Stimulated activated CD8-positive, alpha-beta memory T cell treated with anti-CD3 and anti-CD28 coated beads, Interleukin-12 subunit alpha, Interleukin-12 subunit beta, amount 100 ng/mL, for 24 hours (primary cell): ENCODE data around the gene DRD2.

Experiments
- DNase-seq: peaks from one replicate; pipeline ENCODE4 v3.0.0-alpha.2; 2020; ENCODE audit errors: extremely low read depth

Gene DRD2

DNA sequence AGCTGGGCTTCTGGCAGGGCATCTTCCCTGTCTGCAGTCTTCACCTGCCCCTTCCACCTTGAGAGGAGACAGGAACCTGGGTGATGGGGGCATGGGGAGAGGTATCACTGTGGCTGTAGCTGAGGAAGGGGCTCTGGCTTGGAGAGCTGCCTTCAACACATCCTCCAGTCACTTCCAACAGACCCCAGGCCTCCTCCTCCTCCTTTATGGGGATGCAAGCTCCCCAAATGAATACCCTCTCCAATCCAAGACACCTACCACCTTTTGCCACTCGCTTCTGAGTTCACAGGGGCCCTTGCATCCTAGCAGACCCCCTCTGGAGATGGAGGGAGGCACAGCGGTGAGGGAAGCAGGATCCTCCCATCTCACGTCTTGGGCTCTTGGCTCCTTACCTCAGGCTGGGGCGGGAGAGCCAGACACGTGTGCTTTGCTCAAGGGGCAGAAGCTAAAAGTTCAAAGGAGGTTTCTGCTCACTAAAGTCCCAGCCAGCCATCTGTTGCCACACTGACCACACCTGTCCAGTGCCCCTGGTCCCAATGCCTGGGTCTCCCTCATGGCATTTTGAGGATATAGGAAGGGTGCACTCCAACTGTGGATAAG is 74.5 kb downstream of the DRD2 start:
- no peak for DNase-seq

DNA sequence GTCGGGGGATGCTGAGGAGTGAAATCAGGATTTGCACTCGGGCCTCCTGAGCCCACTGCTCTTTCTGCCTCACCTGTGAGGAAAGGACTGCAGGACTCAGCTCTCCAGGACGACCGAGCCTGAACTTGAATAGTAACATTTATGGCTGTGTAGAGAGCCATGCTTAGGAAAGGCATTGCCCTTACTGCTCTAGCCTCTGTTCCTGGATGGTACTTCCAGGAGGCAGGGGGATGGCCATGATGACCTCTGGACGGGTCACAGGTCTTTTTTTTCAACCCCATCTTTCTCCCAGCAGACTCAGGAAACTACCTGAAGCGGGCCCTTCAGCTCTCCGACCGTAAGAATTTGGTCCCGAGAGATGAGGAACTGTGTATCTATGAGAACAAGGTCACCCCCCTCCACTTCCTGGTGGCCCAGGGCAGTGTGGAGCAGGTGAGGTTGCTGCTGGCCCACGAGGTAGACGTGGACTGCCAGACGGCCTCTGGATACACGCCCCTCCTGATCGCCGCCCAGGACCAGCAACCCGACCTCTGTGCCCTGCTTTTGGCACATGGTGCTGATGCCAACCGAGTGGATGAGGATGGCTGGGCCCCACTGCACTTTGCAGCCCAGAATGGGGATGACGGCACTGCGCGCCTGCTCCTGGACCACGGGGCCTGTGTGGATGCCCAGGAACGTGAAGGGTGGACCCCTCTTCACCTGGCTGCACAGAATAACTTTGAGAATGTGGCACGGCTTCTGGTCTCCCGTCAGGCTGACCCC is 76.3 kb downstream of the DRD2 start:
- DNase-seq, result no peak

DNA sequence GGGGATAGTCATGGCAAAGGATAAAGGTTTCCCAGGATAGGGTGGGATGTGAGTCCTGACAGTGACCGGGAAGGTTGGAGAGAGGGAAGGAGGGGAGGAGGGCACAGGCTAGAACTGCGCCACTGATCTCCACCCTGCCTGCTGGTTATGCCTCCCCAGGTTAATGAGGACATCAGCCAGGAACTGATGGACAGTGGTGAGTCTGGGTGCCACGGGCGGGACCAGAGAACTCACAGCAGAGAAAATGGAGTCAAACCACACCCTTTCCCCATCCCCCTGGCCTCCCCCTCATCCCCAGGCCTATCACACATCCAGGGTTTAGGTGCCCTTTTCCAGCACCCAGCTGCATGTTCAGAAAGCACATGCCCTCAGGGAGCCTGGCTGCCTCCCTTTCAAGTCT is 77.4 kb downstream of the DRD2 start:
- DNase-seq, result no peak

DNA sequence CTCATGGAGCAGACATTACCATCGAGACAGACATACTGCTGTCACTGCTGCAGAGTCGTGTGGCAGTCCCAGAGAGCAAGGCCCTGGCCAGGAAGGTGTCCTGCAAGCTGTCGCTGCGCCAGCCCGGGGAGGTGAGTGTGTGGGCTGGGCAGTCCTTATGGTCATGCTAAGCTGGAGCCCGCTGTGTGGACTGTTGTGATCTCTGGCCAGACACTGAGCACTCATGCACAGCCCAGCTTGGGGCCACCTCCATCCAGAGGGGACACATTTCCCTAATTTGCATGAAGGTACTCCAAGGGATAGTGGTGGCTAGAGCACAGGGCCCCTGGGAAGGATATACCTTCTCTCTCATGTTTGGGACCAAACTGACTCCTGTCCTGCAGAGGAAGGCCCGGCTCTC is 78.0 kb downstream of the DRD2 start:
- DNase-seq, result no peak

DNA sequence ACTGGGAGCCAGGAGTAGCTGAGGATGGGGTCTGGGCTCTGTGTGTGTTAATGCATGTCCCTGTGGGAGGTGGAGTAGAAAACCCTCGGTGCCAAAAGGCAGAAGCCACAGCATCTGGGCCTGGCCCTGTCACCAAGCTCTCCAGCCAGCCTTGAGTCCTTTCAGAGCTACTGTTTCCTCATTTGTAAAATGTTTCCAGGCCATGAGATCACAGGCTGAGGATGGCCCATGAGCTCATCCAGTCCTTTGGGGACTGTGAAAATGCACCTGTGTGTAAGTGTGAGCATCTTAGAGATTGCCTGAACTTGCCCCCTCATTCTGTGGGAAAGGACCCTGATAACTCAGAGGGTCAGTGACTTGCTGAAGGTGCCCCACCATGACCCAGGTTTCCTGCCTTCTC is 78.5 kb downstream of the DRD2 start:
- no peak for DNase-seq

DNA sequence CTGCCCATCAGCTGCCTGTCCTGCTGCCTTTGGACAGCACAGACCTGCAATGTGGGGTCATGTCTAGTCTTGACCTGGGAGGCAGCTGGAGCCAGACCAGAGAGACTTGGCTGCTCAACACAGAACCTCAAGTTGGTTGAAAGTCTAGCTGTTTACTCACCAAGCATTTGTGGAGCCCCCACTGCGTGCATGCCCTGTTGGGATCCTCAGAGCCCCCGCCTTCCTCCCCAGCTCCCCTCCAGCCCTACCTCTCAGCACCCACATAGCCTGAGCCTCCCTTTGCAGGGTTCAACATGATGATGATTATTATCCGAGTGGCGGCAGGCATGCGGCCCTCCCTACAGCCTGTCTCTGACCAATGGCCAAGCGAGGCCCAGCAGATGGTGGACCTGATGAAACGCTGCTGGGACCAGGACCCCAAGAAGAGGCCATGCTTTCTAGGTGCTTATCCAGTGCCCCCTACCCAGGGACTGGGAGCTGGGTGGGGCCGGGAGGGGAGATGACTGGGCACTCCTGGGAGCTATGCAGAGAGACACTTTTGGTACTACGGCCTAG is 79.3 kb downstream of the DRD2 start:
- no peak for DNase-seq

DNA sequence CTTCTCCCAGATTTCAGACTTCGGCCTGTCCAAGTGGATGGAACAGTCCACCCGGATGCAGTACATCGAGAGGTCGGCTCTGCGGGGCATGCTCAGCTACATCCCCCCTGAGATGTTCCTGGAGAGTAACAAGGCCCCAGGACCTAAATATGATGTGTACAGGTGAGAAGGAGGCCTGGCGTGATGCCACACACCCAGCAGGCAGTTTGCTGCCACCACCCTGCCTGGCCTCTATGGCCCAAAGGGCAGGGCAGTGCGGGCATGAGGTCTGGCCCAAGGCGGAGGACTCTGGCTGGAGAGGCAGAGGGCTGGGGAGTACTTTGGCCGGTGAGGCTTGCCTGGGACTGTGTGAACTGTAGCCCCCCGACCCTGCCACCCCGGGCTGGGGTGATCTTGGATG is 80.3 kb downstream of the DRD2 start:
- no peak for DNase-seq

DNA sequence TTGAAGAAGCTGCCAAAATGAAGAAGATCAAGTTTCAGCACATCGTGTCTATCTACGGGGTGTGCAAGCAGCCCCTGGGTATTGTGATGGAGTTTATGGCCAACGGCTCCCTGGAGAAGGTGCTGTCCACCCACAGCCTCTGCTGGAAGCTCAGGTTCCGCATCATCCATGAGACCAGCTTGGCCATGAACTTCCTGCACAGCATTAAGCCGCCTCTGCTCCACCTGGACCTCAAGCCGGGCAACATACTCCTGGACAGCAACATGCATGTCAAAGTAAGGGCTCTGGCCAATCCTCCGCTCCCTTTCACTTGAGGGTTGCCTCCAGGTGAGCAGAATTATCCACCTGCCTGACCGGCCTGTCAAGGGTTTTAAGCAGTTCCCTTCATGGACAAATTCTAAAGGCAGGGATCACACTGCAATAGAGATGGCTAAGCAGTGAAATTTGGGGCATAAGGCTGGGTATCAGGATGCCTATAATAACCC is 81.7 kb downstream of the DRD2 start:
- no peak for DNase-seq

DNA sequence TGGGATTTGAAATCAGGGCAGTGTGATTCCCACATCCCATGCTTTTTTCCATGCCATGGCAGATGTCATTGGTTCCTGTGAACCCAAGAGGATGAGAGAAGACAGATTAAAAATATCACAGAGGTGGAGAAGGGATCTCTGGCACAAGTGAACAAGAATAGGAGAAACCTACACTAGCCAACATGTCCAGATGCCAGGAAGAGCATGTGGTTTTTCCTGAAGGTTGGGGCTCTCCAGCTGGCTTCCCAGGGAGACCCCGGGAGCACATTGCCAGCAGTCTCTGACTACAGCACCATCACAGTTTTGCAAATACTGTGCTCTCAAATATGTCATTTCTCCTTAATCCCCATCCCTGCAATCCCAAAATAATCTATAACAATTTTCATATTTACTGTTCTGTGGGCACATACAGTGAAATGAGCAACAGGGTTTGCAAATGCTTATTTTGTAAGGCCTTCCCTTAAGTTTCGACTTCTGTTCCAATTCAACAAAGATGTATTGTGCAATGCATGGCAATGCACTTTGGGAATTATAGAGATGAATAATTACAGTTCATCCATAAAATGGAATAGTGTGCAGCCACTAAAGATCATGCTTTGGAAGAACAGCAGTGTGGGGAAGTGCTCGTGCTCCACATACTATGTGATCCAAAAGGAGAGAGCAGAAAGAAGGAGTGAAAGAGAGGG is 82.8 kb downstream of the DRD2 start:
- DNase-seq, result no peak

DNA sequence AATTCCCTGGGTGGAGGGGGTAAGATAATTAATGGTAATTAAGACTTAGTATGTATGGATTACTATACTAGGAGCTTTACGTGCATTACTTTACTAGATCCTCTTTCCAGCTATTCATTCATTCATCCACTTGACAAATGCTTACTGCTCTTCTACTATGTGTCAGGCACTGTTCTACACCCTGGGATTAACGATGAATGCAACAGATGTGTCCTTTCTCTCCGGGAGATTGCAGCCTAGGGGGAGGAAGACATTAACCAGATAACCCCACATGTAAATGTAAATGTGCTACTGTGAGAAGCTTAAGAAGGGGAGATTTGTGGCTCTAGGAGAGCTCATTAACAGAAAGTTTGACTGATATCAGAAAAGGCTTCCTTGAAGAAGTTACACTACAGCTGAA is 85.9 kb downstream of the DRD2 start:
- no peak for DNase-seq

DNA sequence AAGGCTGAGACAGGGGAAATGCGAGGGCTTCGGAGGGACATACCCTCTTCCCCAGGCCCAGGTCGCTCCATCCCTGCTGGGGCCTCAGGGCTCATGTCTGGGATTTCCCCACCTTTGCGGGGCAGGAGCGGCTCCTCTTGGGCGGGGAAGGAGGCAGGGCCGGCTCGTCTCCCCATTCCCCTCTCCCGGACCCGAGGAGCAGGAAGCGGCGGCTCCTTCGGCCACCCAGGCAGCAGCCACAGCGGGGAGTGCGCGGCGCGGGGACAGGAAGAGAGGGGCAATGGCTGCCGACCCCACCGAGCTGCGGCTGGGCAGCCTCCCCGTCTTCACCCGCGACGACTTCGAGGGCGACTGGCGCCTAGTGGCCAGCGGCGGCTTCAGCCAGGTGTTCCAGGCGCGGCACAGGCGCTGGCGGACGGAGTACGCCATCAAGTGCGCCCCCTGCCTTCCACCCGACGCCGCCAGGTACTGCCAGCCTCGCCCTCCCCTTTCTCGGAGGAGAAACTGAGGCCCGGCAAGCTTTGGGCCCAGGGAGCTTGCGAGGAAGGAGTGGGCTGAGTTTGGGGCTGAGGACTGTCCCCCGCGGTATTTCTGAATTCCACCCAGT is 87.5 kb downstream of the DRD2 start, which contains the start of gene ANKK1:
TSS of gene ANKK1 (plus strand) at position 175 of the 607 bp plus-strand sequence. CDS start at position 281, 106 bp downstream.
- DNase-seq, result no peak

DNA sequence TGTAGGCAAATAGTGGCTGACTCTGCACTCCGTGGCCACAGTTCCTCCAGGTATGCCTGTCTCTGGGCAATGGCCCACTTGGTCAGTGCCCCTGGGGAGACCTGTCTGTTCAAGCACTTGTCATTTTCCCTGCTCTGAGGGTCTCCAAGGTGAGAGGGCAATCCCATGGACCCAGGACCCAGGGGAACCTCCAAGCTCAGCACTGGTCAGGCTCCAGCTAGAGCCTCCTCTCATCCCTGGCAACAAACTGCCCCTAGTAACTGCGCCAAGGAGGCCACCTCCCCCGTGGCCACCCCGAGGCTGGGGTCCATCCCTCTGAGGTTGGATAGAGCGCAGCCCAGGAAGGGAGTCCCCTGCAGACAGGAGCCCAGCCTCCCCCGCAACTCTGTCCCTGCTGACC is 88.3 kb downstream of the DRD2 start:
- no peak for DNase-seq

DNA sequence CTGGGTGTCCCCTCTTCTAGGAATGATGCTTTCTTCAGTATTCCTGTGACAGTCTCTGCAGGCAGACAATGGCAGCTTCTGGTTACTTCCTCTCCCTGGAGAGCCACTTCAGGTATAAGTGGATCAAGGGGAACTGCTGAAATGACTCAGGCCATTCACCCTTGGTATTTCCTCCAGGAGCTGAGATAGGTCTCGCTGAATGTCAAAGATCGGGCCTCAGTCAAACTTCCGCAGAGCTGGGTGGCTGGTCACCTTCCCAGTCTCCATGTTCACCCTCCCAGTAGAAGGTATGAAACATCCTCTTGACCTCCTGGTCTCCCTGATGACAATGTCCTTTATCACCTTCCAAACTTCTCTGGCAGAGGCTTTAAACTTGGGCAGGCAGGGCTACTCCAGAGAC is 89.4 kb downstream of the DRD2 start:
- no peak for DNase-seq

DNA sequence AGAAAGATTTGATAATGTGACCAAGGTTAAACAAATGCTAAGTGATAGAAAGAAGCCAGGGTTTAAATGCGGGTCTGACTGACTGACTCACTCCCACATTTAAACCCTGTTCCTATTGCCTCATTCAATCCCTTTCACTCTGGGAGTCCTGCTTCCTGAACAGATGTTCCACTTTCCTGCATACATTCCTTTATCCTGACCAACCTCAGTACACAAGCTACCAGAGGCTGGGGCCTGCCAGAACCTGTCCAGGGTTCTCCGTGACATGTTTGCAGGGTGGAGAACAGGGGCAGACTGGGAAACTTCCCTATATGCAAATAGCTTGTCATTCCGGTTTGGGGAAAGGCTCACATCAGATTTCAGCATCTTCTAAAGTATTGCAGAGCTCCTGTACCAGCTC is 90.6 kb downstream of the DRD2 start:
- DNase-seq, result no peak

DNA sequence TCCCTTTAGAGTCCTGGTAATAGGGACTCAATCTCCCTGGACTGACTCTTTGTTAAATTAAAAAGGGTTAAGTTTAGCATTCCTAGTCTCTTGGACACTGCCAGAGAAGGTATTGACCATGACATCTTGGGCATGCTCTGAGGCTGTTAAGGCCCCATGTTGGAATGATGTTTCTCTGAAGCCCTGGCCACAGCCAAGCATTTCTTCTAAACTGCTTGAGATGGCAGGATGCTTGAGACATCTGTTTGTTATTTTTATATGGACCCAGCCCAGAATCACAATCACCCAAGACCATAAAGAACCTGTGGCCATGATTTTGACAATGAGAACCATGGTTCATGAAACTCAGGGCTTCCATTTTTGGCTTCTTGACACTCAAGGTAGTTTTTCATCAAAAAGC is 93.1 kb downstream of the DRD2 start:
- no peak for DNase-seq

DNA sequence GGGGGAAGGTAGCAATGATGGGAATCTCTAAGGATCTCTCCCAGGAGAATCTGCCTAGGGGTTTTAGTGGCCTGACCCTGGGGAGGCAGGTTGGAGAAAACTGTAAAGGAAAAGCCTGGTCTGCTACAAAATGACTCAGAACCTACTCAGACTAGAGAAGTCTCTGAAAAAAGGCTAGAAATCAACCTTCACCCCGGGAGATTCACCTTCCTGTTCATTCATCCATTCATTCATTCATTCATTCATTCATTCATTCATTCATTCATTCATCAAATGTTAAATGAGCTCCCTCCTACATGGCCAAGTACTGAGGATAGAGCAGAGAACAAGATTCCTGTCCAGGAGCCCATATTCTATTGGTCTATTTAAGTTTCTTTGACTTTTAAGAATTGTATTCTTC is 96.5 kb downstream of the DRD2 start:
- DNase-seq, result no peak

DNA sequence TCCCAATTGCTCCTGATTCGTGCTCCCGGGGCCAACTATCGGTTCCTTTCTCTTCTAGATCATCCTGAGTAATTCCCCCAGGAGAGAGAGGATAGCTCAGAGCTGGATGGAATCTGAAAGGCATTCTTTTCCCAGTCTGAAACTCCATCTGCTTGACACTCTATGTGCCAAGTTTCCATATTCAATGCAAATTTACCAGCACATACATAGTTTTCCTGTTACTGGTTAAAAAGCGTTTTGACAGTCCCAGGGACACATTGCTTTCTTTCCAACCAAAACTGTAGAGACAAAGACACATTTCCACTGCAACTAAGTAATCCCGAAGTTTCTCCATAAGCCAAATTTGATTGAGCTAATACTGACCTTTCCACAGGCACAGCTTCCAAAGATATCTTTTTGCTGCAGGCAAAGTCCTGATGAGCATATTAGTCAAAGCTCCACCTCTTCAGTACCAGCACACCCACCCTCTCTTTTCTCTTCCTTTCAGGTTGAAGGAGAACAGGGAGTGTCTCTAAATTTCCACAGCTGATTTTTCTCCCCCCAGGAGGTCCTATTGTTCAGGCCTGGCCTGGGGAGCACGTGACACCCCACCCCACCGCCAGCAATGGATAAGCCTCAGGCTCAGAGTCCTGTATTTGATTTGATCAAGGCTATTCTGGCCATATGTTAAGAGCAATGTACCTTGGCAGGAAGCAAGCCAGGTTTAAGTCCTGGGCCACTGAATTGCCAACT is 97.4 kb downstream of the DRD2 start:
- no peak for DNase-seq

DNA sequence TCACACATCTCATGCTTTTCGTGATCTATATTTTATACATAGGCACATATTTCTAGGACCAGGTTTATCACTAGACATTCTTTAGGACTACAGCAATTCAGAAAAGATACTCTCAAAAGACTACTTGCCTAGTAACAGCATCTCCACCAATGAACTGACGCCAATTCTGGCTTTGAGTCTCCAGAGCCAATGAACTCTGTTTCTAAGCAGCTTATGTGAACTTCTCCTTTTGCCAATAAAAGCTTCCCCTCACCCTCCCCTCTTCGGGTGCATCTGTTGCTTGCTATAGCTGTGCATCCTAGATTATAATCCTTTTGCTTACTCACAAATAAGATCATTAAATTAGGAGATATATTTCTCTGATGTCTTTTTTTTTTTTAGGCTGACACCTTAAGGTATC is 99.0 kb downstream of the DRD2 start:
- no peak for DNase-seq

DNA sequence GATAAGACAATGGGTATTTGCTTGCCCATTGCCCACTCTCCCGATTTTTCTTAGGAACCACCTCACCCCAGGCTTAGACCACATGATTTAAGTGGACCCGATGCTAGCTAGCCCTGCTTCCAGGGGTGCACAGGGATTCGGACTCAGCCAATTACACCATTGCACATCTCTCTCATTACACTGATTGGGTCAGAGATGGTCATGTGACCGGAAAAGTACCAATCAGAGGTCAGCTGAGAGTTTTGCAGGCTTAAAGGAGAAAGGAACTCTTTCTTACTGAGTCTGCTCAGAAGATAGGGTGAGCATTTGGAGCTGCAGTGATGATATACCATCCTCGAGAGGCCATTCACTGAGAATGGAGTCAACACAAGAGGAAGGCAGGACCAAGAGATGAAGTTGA is 99.8 kb downstream of the DRD2 start:
- no peak for DNase-seq

DNA sequence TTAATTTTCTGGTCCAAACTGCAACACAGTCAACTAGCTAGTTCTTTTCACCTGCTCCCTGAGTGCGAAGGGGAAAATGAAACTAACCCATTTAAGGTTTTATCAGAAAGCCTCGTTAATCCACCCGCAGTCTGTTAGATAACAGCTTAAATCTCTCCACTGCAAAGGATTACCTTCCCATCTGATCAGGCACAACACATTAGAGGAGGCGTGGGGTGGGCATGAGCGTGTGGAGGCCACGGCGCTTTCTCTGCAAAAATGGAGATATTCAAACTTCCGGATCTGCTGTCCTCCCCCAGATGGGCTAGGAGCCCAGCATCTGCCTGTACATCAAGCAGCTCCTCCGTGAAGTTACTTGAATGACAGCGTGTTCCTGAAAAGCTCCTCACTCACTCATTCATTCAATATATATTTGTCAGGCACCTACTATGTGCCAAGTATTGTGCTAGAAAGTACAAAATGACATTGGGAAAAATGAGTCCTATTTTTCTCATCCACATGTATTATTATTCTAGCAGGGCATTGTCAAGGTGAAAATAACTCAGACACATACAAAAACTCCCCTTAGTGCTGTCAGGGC is 101.1 kb downstream of the DRD2 start:
- DNase-seq, result no peak

DNA sequence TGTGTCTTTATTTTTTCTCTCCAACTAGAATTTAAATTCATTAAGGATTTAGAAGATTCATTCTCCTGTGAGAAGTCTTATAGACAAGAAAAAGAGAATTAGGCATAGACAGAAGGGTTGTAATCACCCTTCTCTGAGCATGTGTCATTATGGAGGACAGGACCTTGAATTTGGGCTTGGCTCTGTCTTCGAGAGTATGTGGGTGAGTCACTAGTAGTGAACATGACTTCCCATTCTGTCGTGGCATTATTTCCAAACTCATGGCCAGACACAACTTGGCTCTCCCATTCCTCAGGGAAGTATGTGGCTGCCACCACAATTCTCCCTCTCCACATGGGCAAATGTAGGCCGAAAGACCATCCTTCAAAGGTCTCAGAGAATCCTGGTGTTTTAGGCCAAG is 101.9 kb downstream of the DRD2 start:
- no peak for DNase-seq
